ENCODE results near the gene CACNG4.

GRCh38 chr17:66939461-66940114 lies 24.9 kb upstream of the CACNG4 start:
- TF ChIP-seq CTCF (conservative IDR thresholded peaks at IDR 0.05; ENCODE audit: low read depth in 2 of 2) (no peak), POLR2AphosphoS5 (IDR thresholded peaks at IDR 0.05; ENCODE audit: low read depth) (no peak), EZH2 (IDR thresholded peaks at IDR 0.05; ENCODE audit: low read depth, unreplicated experiment) (no peak)

Data from GM23338 (cell line).